ENCODE results near the gene MUSK. TPM values are rescaled to one million over a fixed set of nuclear protein-coding genes. Genes with fewer than 3 reads are reported as not detected.

The MUSK gene
- total and polyA plus RNA-seq, 5 donors = 0.86 to 6.4 (median 4.7) TPM

DNA sequence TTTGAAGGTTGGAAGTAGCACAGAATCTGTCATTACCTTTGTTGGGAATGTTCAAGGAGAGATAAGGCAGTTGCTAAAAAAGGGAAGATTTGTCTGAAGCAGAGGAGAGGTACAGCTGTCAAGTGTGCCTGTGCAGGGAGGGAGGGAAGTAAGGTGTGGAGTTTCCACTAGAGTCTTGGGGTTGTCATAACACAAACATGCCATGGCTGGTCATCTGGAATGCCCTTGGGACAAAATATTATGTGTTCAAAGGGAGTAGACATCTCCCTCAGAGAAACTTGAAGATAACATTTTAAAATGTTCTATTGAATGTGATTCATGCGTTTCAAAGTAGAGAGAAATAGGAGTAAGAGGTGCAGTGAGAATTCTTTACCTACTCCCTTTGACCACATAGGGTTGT is 95.0 kb downstream of the MUSK start:
- ATAC-seq (no peak), DNase-seq (no peak)
- 90% methylated on average over 1 of the region's 1 CpG for WGBS
- H3K4me1 ChIP-seq (ENCODE audit: control insufficient read depth, insufficient read depth, low read length) = no peaks in the 10 kb centered on the region
- H3K4me3 ChIP-seq (ENCODE audit: low read length) = no peak overlapping the region
- intact Hi-C loops (cut with DNase I) = no loop called here
- no peaks in the 10 kb centered on the region for H3K27me3 ChIP-seq (ENCODE audit: control insufficient read depth, insufficient read depth)
- no peak overlapping the region for H3K27ac ChIP-seq (ENCODE audit: low read length)
- H3K9me3 ChIP-seq (ENCODE audit: control insufficient read depth, low read length) = no peaks in the 10 kb centered on the region

DNA sequence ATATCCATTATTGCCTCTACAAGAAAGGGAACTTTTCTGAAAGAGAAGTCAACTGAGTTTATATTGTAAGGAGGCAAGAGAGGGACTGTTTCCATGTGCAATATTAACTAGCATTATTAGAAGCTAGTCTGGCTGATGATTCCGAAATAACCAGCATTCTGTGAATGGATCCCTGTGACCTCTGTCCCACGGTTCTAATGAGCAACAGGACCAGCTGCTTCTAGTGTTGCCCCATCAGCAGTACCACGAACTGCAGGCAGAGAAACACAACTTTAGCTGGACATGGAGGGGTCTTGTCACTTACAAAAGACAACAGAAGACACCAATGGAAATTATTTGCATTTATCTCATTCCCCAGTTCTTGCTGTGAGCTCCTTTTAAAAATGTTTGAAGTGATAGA is 95.4 kb downstream of the MUSK start:
- intact Hi-C loops (cut with DNase I) = no loop called here
- WGBS = 72% methylated on average over 3 of the region's 3 CpGs

DNA sequence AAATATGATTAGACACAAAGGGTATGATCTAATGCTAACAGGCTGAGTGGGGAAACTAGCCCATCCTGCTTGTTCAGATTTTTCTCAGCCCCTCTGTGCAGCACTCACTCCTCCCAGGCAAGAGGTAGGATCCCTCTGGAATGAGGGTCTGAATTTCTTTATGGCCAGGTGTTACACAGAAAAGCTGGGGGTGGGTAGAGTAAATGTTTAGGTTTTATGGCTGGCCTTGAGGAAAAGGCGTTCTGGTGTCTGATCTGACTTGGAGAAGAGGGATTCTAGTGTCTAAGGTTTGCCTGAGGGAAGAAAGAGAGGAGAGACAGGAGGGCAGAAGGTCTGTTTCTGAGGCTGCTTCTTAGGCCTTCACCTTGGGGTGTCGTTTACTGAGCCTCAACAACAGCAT is 97.3 kb downstream of the MUSK start:
- intact Hi-C loops (cut with DNase I) = no loop called here
- DNase-seq (no peak), ATAC-seq (no peak)
- Histone ChIP-seq H3K4me3 (ENCODE audit: low read length) (no peak overlapping the region), H3K9me3 (ENCODE audit: control insufficient read depth, low read length) (no peaks in the 10 kb centered on the region), H3K27ac (ENCODE audit: low read length) (no peak overlapping the region), H3K4me1 (ENCODE audit: control insufficient read depth, insufficient read depth, low read length) (no peaks in the 10 kb centered on the region), H3K27me3 (ENCODE audit: control insufficient read depth, insufficient read depth) (no peaks in the 10 kb centered on the region)
- WGBS = 87% methylated on average over 2 of the region's 2 CpGs

More for the DNA sequence above, 95.4 kb downstream of the MUSK start:
- no peak overlapping the region for H3K27ac ChIP-seq (ENCODE audit: low read length)
- no peak for DNase-seq
- no peak for ATAC-seq
- H3K4me1 ChIP-seq (ENCODE audit: control insufficient read depth, insufficient read depth, low read length) = no peaks in the 10 kb centered on the region
- H3K27me3 ChIP-seq (ENCODE audit: control insufficient read depth, insufficient read depth) = no peaks in the 10 kb centered on the region
- H3K4me3 ChIP-seq (ENCODE audit: low read length) = no peak overlapping the region
- H3K9me3 ChIP-seq (ENCODE audit: control insufficient read depth, low read length) = no peaks in the 10 kb centered on the region

DNA sequence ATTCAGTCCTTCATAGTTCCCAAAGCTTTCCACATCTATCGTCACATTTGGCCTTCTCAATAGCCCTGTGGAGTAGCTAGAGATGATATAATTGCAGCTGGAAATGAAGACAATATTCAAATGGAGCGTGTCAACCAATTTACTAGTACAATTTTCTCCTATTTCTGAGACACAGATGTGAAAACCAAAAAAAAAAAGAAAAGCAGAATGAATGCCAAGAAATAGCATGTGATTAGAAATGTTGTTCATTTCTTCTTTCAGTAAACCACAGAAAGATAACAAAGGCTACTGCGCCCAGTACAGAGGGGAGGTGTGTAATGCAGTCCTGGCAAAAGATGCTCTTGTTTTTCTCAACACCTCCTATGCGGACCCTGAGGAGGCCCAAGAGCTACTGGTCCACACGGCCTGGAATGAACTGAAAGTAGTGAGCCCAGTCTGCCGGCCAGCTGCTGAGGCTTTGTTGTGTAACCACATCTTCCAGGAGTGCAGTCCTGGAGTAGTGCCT is 99.0 kb downstream of the MUSK start:
- peak; percentile 74 to 97 for ATAC-seq
- Histone ChIP-seq H3K27me3 (ENCODE audit: control insufficient read depth, insufficient read depth) (no peaks in the 10 kb centered on the region), H3K4me3 (ENCODE audit: low read length) (no peak overlapping the region), H3K9me3 (ENCODE audit: control insufficient read depth, low read length) (no peaks in the 10 kb centered on the region), H3K27ac (ENCODE audit: low read length) (no peak overlapping the region), H3K4me1 (ENCODE audit: control insufficient read depth, insufficient read depth, low read length) (no peaks in the 10 kb centered on the region)
- 55% methylated on average over 6 of the region's 6 CpGs for WGBS
- intact Hi-C loops (cut with DNase I) = no loop called here
- DNase-seq = peak; percentile 51 to 85 (median 74)

DNA sequence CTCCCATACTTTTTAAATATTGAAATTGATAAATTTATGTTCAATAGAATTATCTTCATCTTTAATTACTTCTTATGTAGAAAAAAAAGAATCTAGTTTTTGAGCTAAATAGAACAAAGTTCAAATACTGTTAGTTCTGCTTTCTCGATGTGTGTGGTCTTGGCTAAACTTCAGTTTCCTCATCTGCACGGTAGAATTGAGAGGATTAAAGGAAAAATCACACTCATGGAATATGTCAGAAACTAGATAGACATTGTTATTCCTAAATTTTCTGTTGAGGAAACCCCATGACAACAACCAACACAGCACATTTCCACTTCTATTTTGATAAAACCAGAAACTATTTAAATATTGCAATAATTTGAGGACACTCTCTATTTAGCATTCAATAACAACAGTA is 100.3 kb downstream of the MUSK start:
- no peak for DNase-seq
- Histone ChIP-seq H3K4me1 (ENCODE audit: control insufficient read depth, insufficient read depth, low read length) (no peaks in the 10 kb centered on the region), H3K9me3 (ENCODE audit: control insufficient read depth, low read length) (no peaks in the 10 kb centered on the region), H3K27ac (ENCODE audit: low read length) (no peak overlapping the region), H3K27me3 (ENCODE audit: control insufficient read depth, insufficient read depth) (no peaks in the 10 kb centered on the region), H3K4me3 (ENCODE audit: low read length) (no peak overlapping the region)
- no peak for ATAC-seq
- WGBS = 40% methylated on average over 2 of the region's 2 CpGs
- intact Hi-C loops (cut with DNase I) = no loop called here

DNA sequence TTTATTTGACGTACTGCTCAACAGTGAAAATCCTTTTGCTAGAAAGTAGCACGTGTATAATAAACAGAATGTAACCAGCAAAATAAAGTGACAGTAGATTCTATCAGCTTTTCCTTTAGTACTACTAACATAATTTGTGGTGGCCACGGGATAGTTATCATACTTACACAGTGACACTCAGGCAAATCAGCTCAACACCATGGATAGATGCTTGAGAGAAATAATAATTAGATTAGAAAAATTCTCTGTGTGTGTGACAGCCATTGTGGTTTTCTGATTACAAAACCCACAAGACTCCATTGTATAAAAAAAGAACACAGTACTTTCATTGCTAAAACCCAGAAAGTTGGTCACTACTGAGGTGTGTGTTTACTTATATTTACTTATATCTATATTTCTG is 101.1 kb downstream of the MUSK start:
- Histone ChIP-seq H3K4me3 (ENCODE audit: low read length) (no peak overlapping the region), H3K27me3 (ENCODE audit: control insufficient read depth, insufficient read depth) (no peaks in the 10 kb centered on the region), H3K27ac (ENCODE audit: low read length) (no peak overlapping the region), H3K9me3 (ENCODE audit: control insufficient read depth, low read length) (no peaks in the 10 kb centered on the region), H3K4me1 (ENCODE audit: control insufficient read depth, insufficient read depth, low read length) (no peaks in the 10 kb centered on the region)
- ATAC-seq = no peak
- 43% methylated on average over 3 of the region's 3 CpGs for WGBS
- DNase-seq = no peak
- intact Hi-C loops (cut with DNase I) = no loop called here

DNA sequence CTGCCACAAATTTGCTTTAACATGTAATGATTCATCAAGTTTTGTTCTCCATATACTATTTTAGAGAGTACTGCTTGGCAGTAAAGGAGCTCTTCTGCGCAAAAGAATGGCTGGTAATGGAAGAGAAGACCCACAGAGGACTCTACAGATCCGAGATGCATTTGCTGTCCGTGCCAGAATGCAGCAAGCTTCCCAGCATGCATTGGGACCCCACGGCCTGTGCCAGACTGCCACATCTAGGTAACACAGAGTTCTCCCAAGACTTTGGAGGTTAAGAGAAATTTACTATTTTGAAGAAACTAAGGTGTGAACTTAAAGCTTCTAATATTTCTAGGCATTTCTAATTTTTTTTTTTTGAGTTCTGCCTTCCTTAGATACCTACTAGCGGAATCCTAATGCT is 107.1 kb downstream of the MUSK start:
- 60% methylated on average over 5 of the region's 5 CpGs for WGBS
- ATAC-seq = no peak
- no peaks in the 10 kb centered on the region for H3K4me1 ChIP-seq (ENCODE audit: control insufficient read depth, insufficient read depth, low read length)
- H3K9me3 ChIP-seq (ENCODE audit: control insufficient read depth, low read length) = no peaks in the 10 kb centered on the region
- H3K27ac ChIP-seq (ENCODE audit: low read length) = no peak overlapping the region
- no peak overlapping the region for H3K4me3 ChIP-seq (ENCODE audit: low read length)
- intact Hi-C loops (cut with DNase I) = no loop called here
- peak in 1 of 3 donors; percentile 24 for DNase-seq
- no peaks in the 10 kb centered on the region for H3K27me3 ChIP-seq (ENCODE audit: control insufficient read depth, insufficient read depth)

DNA sequence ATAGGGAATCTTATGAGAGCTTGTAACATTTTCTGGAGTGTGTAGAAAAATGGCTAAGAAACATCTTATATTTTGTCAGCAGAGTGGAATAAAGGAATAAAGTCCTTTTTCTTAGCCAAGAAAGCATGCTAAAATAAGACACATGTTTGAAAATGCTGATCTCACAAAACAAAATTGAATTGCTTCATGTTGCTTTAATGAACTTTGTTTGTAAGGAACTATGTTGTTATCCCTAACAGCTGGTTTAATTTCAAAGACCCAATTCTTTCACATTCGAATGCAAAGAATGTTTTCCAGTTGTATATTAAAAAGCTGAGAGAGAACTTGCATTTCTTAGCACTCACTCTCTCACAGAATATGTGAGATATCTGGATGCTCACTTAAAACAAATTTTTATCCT is 107.6 kb downstream of the MUSK start:
- intact Hi-C loops (cut with DNase I) = no loop called here
- no peak for ATAC-seq

DNA sequence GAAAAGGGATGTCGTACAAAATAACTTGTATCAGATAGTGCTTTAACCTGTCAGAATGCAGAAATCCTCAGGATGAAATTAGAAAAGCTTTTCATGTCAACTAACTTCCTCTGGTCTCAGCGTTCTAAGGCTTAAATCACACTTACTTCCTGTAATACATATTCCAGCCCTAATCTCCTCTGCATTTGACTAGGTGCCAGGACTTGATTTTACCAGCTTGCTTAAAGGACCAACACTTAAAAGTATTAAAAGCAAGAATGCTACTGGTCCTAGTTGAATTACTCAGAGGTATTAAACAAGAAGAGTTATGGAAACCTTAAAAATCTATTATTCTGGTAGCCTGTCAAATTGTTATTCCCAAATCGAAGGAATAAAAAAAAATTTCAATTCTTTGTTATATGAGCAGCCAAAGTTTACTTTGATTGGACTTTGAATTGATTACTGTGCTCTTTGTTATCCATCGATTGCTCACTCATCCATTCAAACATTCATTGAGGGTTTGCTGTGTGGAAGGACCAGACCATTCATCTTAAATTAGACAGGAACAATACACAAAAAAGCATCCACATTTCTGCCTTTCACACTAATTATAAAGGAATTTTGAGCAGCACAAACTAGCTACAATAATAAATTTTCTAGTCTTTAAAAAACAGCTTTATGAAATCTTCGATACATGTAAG is 108.7 kb downstream of the MUSK start:
- no peaks in the 10 kb centered on the region for H3K27me3 ChIP-seq (ENCODE audit: control insufficient read depth, insufficient read depth)
- no peak for DNase-seq
- intact Hi-C loops (cut with DNase I) = no loop called here
- H3K27ac ChIP-seq (ENCODE audit: low read length) = no peak overlapping the region
- H3K9me3 ChIP-seq (ENCODE audit: control insufficient read depth, low read length) = no peaks in the 10 kb centered on the region
- H3K4me3 ChIP-seq (ENCODE audit: low read length) = no peak overlapping the region
- no peaks in the 10 kb centered on the region for H3K4me1 ChIP-seq (ENCODE audit: control insufficient read depth, insufficient read depth, low read length)
- WGBS = 40% methylated on average over 5 of the region's 5 CpGs
- ATAC-seq = no peak

More for the DNA sequence above, 107.6 kb downstream of the MUSK start:
- Histone ChIP-seq H3K27ac (ENCODE audit: low read length) (no peak overlapping the region), H3K9me3 (ENCODE audit: control insufficient read depth, low read length) (no peaks in the 10 kb centered on the region), H3K27me3 (ENCODE audit: control insufficient read depth, insufficient read depth) (no peaks in the 10 kb centered on the region), H3K4me1 (ENCODE audit: control insufficient read depth, insufficient read depth, low read length) (no peaks in the 10 kb centered on the region), H3K4me3 (ENCODE audit: low read length) (no peak overlapping the region)
- 56% methylated on average over 1 of the region's 1 CpG for WGBS
- no peak for DNase-seq

DNA sequence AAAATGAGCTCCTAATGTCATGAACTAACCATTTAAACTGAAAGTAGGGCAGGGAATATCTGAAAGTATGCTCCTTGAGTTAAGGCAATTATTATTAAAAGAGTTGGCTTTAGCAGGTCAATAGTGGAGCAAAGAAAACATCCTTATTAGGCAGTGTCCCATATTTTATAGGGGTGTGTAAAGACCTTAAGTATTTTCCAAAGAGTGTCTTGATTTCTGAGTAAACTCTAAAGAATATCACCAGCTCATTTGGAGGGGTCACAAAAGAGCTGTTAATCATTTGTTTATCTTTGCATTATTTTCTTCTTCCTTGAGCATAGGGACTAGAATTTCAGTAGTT is 109.3 kb downstream of the MUSK start:
- no peak overlapping the region for H3K27ac ChIP-seq (ENCODE audit: low read length)
- DNase-seq (no peak), ATAC-seq (no peak)
- no peak overlapping the region for H3K4me3 ChIP-seq (ENCODE audit: low read length)
- no peaks in the 10 kb centered on the region for H3K9me3 ChIP-seq (ENCODE audit: control insufficient read depth, low read length)
- intact Hi-C loops (cut with DNase I) = no loop called here
- no peaks in the 10 kb centered on the region for H3K4me1 ChIP-seq (ENCODE audit: control insufficient read depth, insufficient read depth, low read length)
- H3K27me3 ChIP-seq (ENCODE audit: control insufficient read depth, insufficient read depth) = no peaks in the 10 kb centered on the region

DNA sequence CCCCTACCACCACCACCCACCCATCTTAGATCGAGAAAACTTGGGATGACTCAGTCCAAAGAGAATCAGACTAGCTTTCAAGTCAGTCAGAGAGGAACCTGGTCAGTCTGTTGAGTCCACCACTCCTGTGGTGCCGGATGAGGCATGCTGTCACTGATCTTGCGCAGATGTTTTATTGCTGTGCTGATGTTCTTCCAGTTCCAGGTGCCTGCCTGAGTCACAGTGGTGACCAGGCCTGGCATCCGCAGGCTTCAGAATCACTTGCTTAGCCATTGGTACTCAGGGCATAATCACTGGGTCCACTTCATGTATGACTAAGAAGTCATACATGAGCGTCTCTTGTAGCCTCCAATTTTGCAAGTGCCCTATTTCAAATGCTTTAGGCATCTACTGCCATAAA is 114.1 kb downstream of the MUSK start:
- Histone ChIP-seq H3K4me3 (ENCODE audit: low read length) (no peak overlapping the region), H3K4me1 (ENCODE audit: control insufficient read depth, insufficient read depth, low read length) (peaks cover 2% of the 10 kb centered on the region), H3K27ac (ENCODE audit: low read length) (no peak overlapping the region), H3K9me3 (ENCODE audit: control insufficient read depth, low read length) (no peaks in the 10 kb centered on the region), H3K27me3 (ENCODE audit: control insufficient read depth, insufficient read depth) (no peaks in the 10 kb centered on the region)
- ATAC-seq = no peak
- DNase-seq = no peak
- 93% methylated on average over 5 of the region's 5 CpGs for WGBS
- intact Hi-C loops (cut with DNase I) = no loop called here

DNA sequence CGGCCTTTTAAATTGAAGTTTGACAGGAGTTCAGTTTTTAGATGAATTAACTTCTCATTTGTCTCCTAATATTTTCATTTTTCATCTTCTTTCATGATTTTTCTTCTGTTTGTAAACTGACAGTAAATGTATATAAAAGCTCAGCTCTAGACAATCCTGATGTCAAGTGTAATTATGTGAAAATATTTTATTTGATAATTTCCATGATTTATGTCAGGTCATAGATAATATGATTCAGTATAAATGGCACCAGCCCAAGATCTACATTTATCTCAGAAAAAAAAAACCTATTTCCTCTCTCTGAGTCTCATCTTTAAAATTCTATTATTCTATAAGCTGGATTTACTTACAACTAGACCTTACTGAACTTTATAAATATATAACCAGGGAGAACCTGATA is 115.7 kb downstream of the MUSK start:
- no peaks in the 10 kb centered on the region for H3K27me3 ChIP-seq (ENCODE audit: control insufficient read depth, insufficient read depth)
- no peak overlapping the region for H3K27ac ChIP-seq (ENCODE audit: low read length)
- DNase-seq (no peak), ATAC-seq (no peak)
- intact Hi-C loops (cut with DNase I) = no loop called here
- H3K4me1 ChIP-seq (ENCODE audit: control insufficient read depth, insufficient read depth, low read length) = peaks cover 2% of the 10 kb centered on the region
- no peak overlapping the region for H3K4me3 ChIP-seq (ENCODE audit: low read length)
- no peaks in the 10 kb centered on the region for H3K9me3 ChIP-seq (ENCODE audit: control insufficient read depth, low read length)
- 95% methylated on average over 1 of the region's 1 CpG for WGBS
